Inferior parietal cortex (tissue), 1 donor: Measurements from ENCODE around the gene RIPOR2.
"Not testable (repeated sequence)": the region's sequence is repeated elsewhere in the genome, so short reads cannot be mapped to it uniquely, and the experiment has no call there.

Experiments
- DNase-seq: peaks from one replicate; pipeline ENCODE4 v3.0.0-alpha.2; 2016; ENCODE audit errors: extremely low spot score

The RIPOR2 gene

DNA sequence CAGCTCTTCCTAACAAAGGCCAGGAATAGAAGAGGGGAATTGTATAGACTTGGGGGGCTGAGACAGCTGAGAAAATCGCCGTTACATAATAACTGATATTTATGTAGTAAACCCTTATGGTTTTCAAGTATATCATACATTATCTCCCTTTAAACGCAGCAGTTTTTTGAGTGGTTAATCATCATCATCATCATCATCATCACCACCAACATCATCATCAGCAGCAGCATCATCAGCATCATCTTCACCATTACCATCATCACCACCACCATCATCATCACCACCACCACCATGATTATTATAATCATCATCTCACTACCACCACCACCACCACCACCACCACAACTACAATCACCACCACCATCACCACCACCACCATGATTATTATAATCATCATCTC lies 9.1 kb downstream of the RIPOR2 start:
- DNase-seq: not testable (repeated sequence)

DNA sequence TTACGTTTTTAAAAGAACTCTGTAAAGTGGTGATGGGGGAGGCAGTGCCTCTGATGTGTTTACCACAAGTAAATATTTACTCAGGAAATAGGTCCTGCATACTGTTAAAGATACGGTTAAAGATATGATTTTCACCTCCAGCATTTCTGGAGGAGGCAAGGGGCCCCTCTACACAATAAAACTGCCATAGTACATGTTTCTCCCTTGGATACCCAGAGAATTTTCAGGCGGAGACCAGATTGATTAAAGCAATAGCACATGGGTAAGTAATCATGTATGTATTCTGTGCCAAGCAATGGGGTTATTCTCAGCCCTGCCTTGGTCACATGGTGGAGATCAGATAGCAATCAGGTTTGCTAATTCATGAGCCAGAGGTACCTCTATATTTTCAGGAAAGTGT lies 9.6 kb downstream of the RIPOR2 start:
- DNase-seq: no peak

DNA sequence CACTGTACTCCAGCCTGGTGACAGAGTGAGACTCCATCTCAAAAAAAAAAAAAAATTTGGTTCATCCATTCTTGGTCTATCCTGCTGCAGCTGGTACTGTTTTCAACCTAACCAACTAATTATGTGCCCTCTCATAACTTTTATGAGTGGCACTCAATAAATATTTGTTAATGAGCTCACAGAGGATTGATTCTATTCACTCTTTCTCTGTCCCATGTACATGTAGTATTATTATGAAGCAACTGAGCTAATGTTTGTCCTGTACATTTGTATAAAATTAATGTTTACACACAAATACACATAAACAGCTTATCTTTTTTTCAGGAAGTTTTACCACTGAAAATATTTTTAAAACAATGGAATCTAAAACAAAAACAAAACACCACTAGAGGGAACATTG lies 10.1 kb downstream of the RIPOR2 start:
- DNase-seq: no peak

DNA sequence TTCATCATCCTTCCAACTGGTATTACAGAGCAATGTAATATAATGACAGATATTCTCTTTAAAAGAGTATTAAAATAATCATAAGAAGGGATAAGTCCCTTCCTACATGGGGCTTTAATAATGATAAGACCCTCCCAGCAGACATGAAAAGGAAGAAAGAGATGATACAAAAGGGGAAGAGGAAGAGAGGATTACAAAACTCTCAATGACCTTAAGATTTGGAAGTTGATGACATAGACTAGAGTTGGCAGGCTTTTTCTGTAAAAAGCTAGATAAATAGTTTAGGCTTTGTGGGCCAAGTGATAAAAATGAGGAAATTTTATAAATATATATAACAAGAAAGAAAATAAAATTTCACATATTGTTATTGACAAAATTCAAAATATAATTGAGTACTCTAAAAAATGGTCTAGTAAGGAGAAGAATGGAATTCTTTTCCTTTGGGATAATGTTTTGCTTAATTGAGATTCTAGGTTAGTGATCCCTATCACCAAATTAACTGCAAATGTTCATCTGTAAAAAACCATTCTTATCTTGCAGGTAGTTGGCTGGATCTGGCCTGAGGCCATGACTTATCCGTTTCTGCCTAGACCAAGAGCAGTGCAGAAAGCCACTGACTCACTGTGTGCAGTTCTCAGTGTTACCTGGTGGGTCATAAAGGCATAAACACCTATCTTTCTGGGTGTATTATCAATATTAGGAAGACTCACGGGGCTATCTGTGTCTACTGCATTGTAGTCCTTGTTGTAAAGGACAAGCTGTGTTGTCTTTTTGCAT lies 11.0 kb downstream of the RIPOR2 start:
- DNase-seq: no peak

DNA sequence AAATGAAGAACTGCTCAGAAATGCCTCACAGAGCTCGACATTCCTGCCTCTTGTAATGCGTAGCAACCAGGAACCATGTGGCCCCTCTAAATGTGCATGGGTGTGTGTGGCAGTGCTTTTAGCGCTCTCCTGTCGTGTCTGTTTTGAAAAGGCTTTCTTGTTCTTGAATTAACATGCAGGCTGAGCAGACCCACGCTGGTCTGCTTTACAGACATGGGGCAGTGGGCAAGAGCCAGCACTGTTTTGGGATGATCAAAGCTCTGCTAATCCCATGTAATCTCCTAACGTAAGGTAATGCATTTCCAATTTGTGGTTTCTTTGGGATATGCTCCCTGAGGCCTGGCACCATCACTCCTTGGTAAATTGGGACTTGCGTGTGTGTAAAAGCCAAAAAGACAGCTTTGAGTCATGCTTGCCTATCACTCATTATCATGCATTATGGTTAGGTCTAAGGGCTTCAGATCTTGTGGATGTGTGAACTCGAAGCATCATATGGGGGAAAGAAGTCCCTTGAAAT lies 11.8 kb downstream of the RIPOR2 start:
- no peak for DNase-seq

DNA sequence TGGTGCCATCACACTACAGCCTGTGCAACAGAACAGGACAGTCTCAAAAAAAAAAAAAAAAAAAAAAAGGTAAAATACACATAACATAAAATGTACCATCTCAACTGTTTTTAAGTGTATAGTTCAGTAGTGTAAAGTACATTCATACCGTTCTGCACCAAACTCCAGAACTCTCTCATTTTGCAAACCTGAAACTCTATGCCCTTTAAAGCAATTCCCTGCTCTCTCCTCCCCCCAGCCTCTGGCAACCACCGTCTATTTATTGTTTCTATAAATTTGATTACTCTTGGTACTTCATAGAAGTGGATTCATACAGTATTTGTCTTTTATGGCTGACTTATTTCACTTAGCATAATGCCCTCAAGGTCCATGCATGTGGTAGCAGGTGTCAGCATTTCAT lies 12.9 kb downstream of the RIPOR2 start:
- no peak for DNase-seq

DNA sequence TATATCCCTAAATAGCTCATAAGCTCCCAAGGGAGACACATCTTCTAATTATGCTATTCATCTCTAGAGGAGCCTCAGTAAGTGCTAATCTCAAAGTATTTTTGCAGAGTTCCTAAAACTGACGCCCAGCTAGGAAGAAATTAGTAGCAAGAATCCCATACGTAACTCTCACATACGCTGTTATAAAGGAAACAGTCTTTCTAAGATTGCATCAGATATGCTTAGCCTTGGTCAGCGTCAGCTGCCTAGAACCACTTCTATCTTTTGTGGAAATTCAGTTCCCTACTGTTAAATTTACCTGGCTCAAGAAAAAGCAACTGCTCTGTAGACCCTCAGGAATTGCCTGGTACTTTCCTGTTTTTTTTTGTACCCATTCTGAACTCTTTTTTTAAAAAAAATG lies 13.6 kb downstream of the RIPOR2 start:
- DNase-seq: no peak

DNA sequence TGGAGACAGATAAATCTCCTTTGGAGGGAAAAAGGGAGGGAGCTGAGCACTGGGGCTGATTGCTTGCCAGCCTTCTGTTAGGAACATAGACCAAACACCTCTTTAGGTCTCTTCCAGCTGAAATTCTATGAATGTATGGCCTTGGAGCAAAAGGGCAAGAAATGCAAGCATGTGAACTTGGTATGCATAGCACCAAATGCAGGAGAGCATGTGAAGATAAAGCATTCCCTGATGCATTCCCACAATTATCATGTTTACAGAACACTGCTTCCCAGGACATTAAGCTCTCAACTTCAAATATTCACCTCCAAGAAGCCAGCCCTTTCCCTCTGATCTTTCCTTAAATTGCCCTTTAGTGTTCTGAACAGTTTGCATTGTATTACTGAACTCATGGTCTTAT lies 15.6 kb downstream of the RIPOR2 start:
- no peak for DNase-seq

DNA sequence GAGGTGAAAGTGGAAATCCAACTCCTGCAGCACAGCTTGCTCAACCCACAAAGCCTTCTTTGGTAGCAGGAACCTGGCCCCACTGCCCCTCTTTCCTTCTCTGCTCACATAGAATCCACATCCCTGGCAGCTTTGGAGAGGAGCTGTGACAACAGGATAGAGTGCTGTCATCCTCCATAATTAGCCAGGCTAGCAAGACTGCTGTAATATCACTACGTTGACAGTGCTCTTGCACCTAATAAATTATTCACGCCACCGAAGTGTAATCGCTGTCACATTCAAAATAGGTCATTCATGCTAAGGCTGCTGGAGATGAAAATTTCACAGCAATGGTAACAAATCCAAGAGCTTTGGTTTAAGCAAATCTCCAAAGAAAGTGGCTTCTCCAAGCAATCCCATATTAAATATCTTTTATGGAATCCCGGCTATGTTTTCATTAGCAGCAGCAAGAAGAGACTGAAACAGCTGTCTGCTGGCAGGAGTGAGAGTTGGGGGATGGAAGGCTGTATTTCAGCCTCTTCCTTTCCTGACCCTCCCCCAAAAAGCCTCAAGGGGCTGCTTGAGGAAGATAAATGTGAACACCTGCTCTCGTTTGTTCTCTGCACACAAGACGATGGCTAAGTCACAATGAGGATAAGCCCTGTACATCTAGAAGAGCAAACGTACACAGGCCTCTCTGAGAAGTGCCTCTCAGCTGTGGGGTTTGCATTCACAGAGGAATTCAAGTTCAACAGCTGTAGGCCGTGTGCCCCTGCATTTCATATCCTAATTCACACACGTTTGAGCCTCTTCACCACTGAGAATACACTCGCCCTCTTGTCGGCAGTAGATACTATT lies 16.5 kb downstream of the RIPOR2 start:
- DNase-seq: no peak

DNA sequence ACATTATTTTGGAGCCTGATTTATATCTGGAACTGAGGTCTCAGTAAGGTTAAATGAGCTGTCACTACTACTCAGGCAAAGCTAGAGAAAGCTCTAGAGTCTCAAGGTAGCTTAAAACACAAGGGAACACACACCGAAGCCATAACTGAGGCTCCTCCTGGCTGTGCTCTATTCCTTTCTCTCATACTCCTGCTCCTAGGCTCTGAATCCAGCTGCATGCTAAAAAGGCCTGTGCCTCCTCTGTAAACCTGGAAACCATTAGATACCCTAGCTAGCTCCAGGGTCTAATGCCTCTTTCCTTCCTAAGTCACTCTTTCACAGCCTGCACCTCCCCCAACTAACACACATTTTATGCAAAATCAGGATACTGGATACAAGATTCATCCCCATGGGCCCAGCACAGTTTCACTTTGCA lies 17.1 kb downstream of the RIPOR2 start:
- no peak for DNase-seq

DNA sequence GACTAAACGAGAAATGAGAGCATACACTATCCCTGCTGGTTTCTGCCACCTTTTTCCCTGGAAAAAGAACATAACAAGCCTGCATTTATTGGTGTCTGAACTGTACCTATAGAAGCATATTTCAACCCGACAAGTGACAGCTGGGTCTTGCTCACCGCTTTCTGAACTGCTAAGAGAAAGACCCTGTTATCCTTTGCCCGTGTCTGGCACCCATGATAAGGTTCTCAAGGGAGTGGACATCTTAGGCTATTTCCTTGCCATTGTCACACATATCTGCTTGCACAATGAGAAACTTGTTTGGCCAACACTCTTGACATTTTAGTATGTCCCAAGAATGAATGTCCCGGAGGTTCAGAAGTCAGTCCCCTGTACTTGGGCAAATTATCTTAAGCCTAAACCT lies 19.3 kb downstream of the RIPOR2 start:
- DNase-seq: no peak

DNA sequence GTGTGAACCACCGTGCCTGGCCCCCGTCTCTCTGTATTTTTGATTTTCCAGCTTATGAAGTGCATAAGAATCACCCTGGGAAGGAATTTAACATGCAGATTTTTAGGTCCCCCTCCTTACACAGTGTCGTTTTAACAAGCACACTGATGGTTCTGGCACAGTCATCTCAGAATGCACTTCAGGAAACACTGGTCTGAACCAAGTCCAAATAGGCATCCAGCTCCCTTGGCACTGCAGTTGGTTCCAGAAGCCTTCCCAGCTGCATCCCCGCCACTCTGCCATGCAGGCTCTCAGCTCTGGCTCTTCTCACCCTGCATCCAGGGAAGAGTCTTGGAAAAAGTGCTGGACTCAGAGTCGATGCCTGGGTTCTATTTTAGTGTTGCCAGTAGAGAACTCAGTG lies 20.1 kb downstream of the RIPOR2 start:
- no peak for DNase-seq

DNA sequence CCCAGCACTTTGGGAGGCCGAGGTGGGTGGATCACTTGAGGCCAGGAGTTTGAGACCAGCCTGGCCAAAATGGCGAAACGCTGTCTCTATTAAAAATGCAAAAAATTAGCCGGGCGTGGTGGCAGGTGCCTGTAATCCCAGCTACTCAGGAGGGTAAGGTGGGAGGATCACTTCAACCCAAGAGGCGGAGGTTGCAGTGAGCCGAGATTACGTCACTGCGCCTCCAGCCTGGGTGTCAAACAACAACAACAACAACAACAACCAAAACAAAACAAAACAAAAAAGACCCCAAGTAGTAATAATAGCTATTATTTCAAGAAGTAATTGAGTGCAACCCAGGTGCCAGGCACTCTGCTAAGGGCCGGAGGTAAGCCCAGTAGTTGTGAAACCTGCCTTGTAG lies 21.7 kb downstream of the RIPOR2 start:
- DNase-seq: not testable (repeated sequence)

DNA sequence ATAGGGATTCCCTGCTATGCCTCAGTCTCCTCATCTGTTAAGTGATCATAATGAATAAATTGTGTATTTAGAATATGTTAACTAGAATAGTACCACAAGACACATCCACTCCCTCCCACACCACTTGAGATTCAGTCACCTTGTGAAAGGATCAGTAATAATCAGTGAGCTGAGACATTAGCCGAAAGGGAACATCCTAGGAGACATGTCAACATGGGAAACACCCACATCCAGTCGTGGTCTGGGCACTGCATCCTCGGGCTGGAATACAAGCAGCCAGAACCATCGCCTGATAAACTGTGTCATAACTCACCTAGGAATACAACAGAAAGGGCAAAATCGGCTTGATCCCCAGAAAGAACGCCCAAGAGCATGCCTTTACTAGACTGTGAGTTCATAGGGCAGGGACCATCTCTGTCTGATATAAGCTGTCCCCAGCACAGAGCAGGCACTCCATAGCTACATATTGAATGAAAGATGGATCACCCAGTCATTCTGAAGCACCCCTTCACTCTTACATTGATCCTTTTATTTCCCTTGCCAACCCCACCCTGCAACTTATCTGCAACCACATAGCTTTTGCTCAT lies 23.9 kb downstream of the RIPOR2 start:
- no peak for DNase-seq

DNA sequence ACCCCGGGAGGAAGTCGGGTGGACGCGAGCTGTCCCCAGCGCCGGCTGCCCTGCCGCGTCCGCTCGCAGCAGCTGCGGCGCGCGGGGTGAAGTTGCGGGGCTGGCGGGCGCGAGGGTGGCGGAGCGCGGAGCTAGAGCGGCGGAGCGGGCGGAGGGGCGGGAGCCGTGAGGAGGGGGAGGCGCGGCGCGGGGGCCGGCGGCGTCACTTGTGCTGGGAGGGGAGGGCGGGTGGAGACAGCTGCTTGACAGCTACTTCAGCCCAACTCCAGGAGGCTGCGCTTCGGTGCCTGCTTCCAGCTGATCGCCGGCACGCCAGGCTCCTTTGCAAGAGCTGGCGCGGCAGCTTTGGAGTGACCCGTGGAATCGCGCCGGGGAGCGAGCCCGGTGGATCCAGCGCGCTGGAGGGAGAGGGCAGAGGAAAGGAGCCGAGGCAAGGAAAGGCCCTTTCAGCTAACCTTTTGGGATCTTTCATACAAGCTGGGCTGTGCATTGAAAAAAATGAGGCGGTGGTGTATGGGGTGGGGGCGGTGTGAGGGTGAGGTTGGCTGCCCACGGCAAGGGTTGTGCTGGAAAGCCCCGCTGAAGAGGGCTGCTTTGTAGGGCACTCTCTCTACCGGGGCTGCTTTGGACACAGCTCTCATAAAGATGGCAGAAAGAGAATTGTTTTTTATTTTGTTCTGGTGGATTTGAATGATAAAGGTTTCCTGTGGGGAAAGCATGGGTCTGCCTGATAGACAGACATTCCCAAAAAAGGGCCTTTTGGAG lies 24.6 kb downstream of the RIPOR2 start:
- DNase-seq: no peak

DNA sequence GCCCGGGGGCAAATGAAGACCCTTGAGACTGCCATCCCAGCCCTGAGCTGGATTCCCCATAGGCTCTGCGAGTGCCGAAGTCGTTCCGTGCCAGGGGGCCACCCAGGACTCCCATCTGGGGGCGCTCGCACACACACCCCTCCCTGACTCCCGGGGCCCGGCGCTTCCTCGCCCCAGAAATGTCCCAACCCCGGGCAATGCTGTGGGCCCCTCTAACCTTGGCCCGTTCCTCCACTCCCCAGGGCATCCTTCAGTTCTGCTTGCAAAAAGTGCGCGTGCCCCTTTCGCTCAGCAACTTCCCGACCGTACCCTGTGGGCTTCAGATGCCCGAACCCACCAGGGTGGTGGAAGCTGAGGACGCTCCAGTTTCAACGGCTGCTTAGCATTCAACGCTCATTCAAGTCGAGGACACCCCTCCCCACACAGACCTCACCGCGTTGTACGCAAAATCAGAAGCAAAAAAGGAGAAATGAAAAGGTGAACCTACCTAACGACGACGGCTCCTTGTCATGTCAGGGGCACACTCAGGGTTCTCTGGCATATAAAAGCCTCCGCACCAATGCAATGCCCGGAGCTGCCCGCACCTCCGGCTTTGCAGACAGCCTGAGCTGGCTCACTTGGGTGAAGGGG lies 25.3 kb downstream of the RIPOR2 start:
- peak; percentile 33 for DNase-seq

DNA sequence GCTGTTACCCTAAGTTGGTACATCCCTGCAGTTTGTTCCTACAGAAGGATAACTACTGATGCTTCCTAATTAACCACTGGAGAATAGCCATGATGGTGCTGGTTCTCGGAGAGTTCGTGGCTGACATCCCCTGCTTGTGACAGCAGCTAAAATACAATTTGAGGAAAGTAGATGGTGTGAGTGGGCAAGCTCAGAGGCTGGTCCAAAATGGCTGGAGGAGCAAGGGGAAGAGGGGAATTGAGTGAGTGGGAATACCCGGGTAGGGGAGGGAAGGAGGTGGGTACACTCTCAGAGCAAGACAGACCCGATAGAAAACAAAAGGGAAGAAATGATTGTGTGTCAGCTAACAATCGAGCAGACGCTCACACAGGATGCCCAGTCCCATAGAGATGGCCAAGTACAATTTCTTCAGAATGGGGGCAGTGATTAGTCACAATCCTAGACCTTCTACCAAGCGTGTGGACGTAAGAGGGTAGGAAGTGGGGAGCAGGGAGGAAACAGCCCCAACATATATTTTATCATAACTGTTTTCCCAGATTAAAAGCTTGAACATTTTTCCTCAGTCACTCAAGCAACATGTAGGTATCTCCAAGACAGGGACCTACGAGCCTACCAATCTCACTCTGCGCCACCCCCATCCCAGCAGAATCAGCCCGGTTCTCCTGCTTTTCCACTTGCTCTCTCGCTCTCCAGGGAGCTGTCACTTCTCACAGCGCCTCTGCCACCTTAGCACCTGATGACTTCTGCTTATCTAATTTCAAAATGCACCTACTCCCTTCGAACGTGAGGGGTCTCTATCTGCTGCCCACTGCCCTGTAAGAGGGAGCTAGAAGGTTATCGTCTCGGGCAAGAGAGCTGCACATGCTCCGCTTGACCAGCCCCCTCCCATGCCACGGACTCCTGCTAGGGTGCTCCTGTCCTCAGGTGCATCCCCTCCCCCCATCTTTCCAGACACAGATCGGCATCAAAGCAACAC lies 26.2 kb downstream of the RIPOR2 start:
- DNase-seq: no peak

DNA sequence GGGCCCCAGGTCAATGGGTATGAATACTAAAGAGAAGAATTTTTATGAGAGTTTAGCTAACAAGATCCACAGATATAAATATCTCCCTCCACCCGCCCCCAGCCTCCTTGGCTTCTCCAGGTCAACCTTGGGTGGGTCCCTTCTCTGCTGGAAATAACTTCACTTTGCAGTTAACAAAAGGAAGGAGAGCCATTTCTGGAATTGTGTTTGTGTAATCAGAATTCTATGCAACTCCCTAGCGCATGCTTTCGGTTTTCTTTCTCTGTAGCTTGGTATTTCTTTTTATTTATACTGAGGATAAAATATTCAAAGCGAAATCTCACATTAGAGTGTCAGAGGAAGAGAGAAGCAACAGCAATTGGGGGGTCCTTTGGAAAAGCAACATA lies 27.1 kb downstream of the RIPOR2 start:
- no peak for DNase-seq

DNA sequence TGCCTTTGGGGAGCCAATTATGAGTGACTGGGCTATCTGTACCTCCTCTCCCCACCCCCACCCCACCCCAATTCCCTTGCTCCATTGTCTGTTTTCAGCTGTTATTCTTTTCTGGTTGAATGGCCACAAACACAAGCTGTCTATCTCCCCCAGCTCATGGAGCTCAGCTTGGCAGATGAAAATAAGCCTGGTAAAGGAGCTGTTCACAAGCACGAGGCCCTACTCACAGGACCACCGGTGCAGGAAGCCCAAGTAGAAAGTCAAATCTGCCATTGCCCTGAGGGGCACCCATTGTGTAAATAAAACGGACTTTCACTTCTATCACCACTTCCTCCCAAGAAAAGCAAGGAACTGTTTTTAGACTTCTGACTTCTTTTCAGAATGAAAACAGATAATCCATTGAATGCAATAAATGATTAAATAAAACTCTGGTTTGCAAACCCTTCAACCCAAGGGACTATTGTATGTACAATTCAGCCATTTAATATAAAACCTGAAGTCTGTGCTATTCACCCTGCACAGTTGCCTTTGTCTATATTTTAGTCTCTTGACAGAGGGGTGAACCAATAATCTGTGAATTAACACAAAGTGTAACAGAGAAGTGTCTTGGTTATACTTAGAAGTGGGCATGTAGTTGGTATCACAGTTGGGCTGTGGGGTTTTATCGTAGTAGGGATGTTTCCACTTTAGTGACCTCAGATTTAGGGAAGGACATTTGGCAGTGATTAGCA lies 27.7 kb downstream of the RIPOR2 start:
- no peak for DNase-seq

DNA sequence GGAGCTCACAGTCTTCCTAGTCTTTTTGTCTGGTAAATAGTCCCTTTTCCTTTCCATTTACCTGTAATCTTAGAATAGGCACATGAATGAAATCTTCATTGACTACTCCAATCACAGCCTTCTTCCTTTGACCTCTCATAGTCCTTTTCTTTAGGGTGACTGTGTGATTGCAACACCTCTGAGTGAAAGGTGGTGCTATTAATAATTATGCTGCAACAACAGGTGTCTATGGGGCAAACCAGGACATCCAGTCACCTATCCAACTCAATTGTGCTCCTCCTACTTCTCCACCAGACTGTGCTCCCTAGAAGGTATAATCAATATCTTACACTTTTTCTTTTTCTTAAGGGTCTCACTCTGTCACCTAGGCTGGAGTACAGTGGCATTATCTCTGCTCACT lies 29.4 kb downstream of the RIPOR2 start:
- no peak for DNase-seq
